GM23338 (cell line): ENCODE data around the gene EYA2. TPM values are rescaled to one million over a fixed set of nuclear protein-coding genes. Genes with fewer than 3 reads are reported as not detected.

ENCODE experiments used
- ATAC-seq: fragments of 200-7000 bp; cut with Tn5 transposase; 3 replicates; pipeline ENCODE4 v1.9.1; 2020
- DNase-seq: peaks from one replicate; pipeline ENCODE4 v3.0.0-alpha.2; 2015; ENCODE audit warnings: low spot score
- H2AFZ ChIP-seq: fragments of 200-600 bp; sonication (generic); 2 replicates; pipeline ENCODE4 v1.8.0; 2016; ENCODE audit warnings: antibody characterized with exemption, mild to moderate bottlenecking, moderate library complexity
- H3F3A ChIP-seq: fragments of 200-600 bp; sonication (generic); replicated peaks from 2 replicates; pipeline ENCODE4 v1.8.0; 2017; ENCODE audit warnings: antibody characterized with exemption, mixed run types, low read depth
- H3K27ac ChIP-seq: fragments of 200-600 bp; sonication (generic); 2 replicates; pipeline ENCODE4 v1.6.1; 2016; ENCODE audit warnings: low read depth
- H3K27me3 ChIP-seq: fragments of 200-600 bp; sonication (generic); 2 replicates; pipeline ENCODE4 v1.8.0; 2016; ENCODE audit warnings: mild to moderate bottlenecking, mixed run types, moderate library complexity; ENCODE audit not compliant: insufficient read depth
- H3K36me3 ChIP-seq: fragments of 200-600 bp; sonication (generic); 2 replicates; pipeline ENCODE4 v1.8.0; 2016; ENCODE audit warnings: mild to moderate bottlenecking; ENCODE audit not compliant: insufficient read depth
- H3K4me1 ChIP-seq: fragments of 200-600 bp; sonication (generic); 2 replicates; pipeline ENCODE4 v1.8.0; 2016; ENCODE audit warnings: mild to moderate bottlenecking, moderate library complexity; ENCODE audit not compliant: insufficient read depth
- H3K4me2 ChIP-seq: fragments of 200-600 bp; sonication (generic); 2 replicates; pipeline ENCODE4 v1.7.1; 2017; ENCODE audit warnings: mixed run types
- H3K4me3 ChIP-seq: fragments of 200-600 bp; sonication (generic); 2 replicates; pipeline ENCODE4 v1.6.1; 2016; ENCODE audit warnings: mixed run types
- H3K79me2 ChIP-seq: fragments of 200-600 bp; sonication (generic); replicated peaks from 2 replicates; pipeline ENCODE4 v1.8.0; 2017; ENCODE audit warnings: mild to moderate bottlenecking; ENCODE audit not compliant: insufficient read depth
- H3K9me2 ChIP-seq: fragments of 200-600 bp; sonication (generic); 2 replicates; pipeline ENCODE4 v1.8.0; 2017; ENCODE audit not compliant: insufficient read depth
- H4K20me1 ChIP-seq: fragments of 200-600 bp; sonication (generic); replicated peaks from 2 replicates; pipeline ENCODE4 v1.8.0; 2017; ENCODE audit warnings: mild to moderate bottlenecking; ENCODE audit not compliant: insufficient read depth
- H3K27ac Mint-ChIP-seq: 2 replicates; pipeline ENCODE4 v1.8.0; 2020; ENCODE audit warnings: inconsistent platforms, mild to moderate bottlenecking, moderate library complexity, mixed read lengths
- H3K27me3 Mint-ChIP-seq: 3 replicates; pipeline ENCODE4 v1.8.0; 2022; ENCODE audit warnings: low read depth, mild to moderate bottlenecking, moderate library complexity, mixed read lengths, inconsistent platforms; ENCODE audit not compliant: insufficient read depth, poor library complexity
- H3K36me3 Mint-ChIP-seq: 3 replicates; pipeline ENCODE4 v1.8.0; 2021; ENCODE audit warnings: low read depth, mild to moderate bottlenecking, inconsistent platforms, moderate library complexity, mixed read lengths
- H3K4me1 Mint-ChIP-seq: 3 replicates; pipeline ENCODE4 v1.8.0; 2020; ENCODE audit warnings: mild to moderate bottlenecking, inconsistent platforms, mixed read lengths
- H3K4me3 Mint-ChIP-seq: 3 replicates; pipeline ENCODE4 v1.8.0; 2021; ENCODE audit warnings: moderate library complexity, mild to moderate bottlenecking, inconsistent platforms, mixed read lengths
- H3K9me3 Mint-ChIP-seq: 3 replicates; pipeline ENCODE4 v1.8.0; 2020; ENCODE audit warnings: moderate library complexity, mild to moderate bottlenecking, inconsistent platforms, mixed read lengths
- CREB1 ChIP-seq: fragments of 250-450 bp; sonication (Bioruptor Pico); IDR thresholded peaks from 2 replicates; pipeline ENCODE4 v1.5.0; 2020; ENCODE audit warnings: low read depth, mild to moderate bottlenecking, moderate library complexity
- CTCF ChIP-seq, 2 experiments: fragments of 200-600 bp in 1 of 2; sonication (generic) in 1 of 2; conservative IDR thresholded peaks; 2 replicates each; pipeline versions ENCODE4 v1.5.1 to v1.6.1; 2016 to 2017; ENCODE audit warnings: antibody characterized with exemption in 2 of 2, low read depth in 2 of 2, mild to moderate bottlenecking in 2 of 2, moderate library complexity in 1 of 2
- EZH2 ChIP-seq: fragments of 200-600 bp; sonication (generic); IDR thresholded peaks from one replicate; pipeline ENCODE4 v1.8.0; 2017; ENCODE audit warnings: antibody characterized with exemption, mild to moderate bottlenecking, low read depth; ENCODE audit not compliant: unreplicated experiment
- EZH2phosphoT487 ChIP-seq: fragments of 200-600 bp; sonication (generic); IDR thresholded peaks from one replicate; pipeline ENCODE4 v1.8.1; 2018; ENCODE audit warnings: antibody characterized with exemption; ENCODE audit not compliant: unreplicated experiment
- JUNB ChIP-seq: IDR thresholded peaks from one replicate; pipeline ENCODE4 v1.6.1; 2016; ENCODE audit warnings: antibody characterized with exemption; ENCODE audit not compliant: unreplicated experiment
- NANOG ChIP-seq: IDR thresholded peaks from 2 replicates; pipeline ENCODE4 v1.6.1; 2016; ENCODE audit warnings: antibody characterized with exemption, borderline replicate concordance
- POLR2AphosphoS5 ChIP-seq: IDR thresholded peaks from 2 replicates; pipeline ENCODE4 v1.6.1; 2016; ENCODE audit warnings: antibody characterized with exemption, low read depth
- REST ChIP-seq: IDR thresholded peaks from one replicate; pipeline ENCODE4 v1.6.1; 2018; ENCODE audit warnings: antibody characterized with exemption; ENCODE audit not compliant: unreplicated experiment
- STAT1 ChIP-seq: IDR thresholded peaks from one replicate; pipeline ENCODE4 v1.6.1; 2016; ENCODE audit warnings: antibody characterized with exemption; ENCODE audit not compliant: unreplicated experiment
- ZNF114 ChIP-seq: fragments of 250-450 bp; sonication (Bioruptor Pico); IDR thresholded peaks from 2 replicates; pipeline ENCODE4 v1.5.0; 2020; ENCODE audit warnings: mild to moderate bottlenecking, moderate library complexity
- ZNF331 ChIP-seq: fragments of 250-450 bp; sonication (Bioruptor Pico); IDR thresholded peaks from 2 replicates; pipeline ENCODE4 v1.5.0; 2020; ENCODE audit warnings: low read depth, mild to moderate bottlenecking, moderate library complexity
- polyA plus RNA-seq: library from polyadenylated mRNA; unstranded; fragments of >200 nt; fragmentation: Nextera tagmentation; extraction: Ambion mirVana; gene quantifications from 2 replicates; pipeline ENCODE4 v1.2.1, GENCODE V29; 2016
- total RNA-seq: library from RNA; depleted of rRNA; stranded (reverse); fragments of >200 nt; shearing (Covaris generic); gene quantifications from 2 replicates; pipeline ENCODE4 v1.2.3, GENCODE V29; 2014
- TF ChIP-seq, protein P1 (sequence below): IDR thresholded peaks from 2 replicates; pipeline ENCODE4 v1.6.1; 2016; ENCODE audit warnings: antibody characterized with exemption
- TF ChIP-seq, protein P2 (sequence below): fragments of 250-450 bp; sonication (Bioruptor Pico); IDR thresholded peaks from 2 replicates; pipeline ENCODE4 v1.5.0; 2020; ENCODE audit warnings: mild to moderate bottlenecking, moderate library complexity

EYA2 gene
- total and polyA plus RNA-seq, 2 experiments from 2014 or later: 0.50 to 0.56 TPM

GRCh38 chr20:47227576-47227975, 332.9 kb downstream of the EYA2 start:
- Mint-ChIP-seq H3K4me1 (peaks cover 16% of the 10 kb centered on the region), H3K27me3 (peaks cover 12% of the 10 kb centered on the region), H3K9me3 (no peaks in the 10 kb centered on the region), H3K36me3 (peaks cover 92% of the 10 kb centered on the region), H3K27ac (no peak overlapping the region), H3K4me3 (no peak overlapping the region)
- Histone ChIP-seq H3F3A (peaks cover 20% of the 10 kb centered on the region), H3K4me1 (peaks cover 9% of the 10 kb centered on the region; the same call in 1 of the 2 replicates), H3K9me2 (no peaks in the 10 kb centered on the region), H3K4me3 (no peak overlapping the region), H4K20me1 (peaks cover 19% of the 10 kb centered on the region), H3K79me2 (peaks cover 37% of the 10 kb centered on the region), H2AFZ (no peak overlapping the region), H3K27me3 (no peaks in the 10 kb centered on the region), H3K36me3 (peaks cover 66% of the 10 kb centered on the region), H3K27ac (0 out of 2 replicates have a peak overlapping the region, but pooled peaks have one; percentile 50), H3K4me2 (no peak overlapping the region)
- no peak for TF ChIP-seq JUNB
- TF ChIP-seq CTCF (conservative IDR thresholded peaks at IDR 0.05; ENCODE audit: low read depth in 2 of 2): no peak
- TF ChIP-seq, protein P1, sequence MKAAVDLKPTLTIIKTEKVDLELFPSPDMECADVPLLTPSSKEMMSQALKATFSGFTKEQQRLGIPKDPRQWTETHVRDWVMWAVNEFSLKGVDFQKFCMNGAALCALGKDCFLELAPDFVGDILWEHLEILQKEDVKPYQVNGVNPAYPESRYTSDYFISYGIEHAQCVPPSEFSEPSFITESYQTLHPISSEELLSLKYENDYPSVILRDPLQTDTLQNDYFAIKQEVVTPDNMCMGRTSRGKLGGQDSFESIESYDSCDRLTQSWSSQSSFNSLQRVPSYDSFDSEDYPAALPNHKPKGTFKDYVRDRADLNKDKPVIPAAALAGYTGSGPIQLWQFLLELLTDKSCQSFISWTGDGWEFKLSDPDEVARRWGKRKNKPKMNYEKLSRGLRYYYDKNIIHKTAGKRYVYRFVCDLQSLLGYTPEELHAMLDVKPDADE: no peak
- TF ChIP-seq CREB1 (CRISPR knock-in tag): no peak
- no peak for TF ChIP-seq EZH2
- no peak for TF ChIP-seq EZH2phosphoT487
- no peak for TF ChIP-seq ZNF114 (CRISPR knock-in tag)
- no peak for TF ChIP-seq REST
- no peak for TF ChIP-seq POLR2AphosphoS5
- TF ChIP-seq, protein P2, sequence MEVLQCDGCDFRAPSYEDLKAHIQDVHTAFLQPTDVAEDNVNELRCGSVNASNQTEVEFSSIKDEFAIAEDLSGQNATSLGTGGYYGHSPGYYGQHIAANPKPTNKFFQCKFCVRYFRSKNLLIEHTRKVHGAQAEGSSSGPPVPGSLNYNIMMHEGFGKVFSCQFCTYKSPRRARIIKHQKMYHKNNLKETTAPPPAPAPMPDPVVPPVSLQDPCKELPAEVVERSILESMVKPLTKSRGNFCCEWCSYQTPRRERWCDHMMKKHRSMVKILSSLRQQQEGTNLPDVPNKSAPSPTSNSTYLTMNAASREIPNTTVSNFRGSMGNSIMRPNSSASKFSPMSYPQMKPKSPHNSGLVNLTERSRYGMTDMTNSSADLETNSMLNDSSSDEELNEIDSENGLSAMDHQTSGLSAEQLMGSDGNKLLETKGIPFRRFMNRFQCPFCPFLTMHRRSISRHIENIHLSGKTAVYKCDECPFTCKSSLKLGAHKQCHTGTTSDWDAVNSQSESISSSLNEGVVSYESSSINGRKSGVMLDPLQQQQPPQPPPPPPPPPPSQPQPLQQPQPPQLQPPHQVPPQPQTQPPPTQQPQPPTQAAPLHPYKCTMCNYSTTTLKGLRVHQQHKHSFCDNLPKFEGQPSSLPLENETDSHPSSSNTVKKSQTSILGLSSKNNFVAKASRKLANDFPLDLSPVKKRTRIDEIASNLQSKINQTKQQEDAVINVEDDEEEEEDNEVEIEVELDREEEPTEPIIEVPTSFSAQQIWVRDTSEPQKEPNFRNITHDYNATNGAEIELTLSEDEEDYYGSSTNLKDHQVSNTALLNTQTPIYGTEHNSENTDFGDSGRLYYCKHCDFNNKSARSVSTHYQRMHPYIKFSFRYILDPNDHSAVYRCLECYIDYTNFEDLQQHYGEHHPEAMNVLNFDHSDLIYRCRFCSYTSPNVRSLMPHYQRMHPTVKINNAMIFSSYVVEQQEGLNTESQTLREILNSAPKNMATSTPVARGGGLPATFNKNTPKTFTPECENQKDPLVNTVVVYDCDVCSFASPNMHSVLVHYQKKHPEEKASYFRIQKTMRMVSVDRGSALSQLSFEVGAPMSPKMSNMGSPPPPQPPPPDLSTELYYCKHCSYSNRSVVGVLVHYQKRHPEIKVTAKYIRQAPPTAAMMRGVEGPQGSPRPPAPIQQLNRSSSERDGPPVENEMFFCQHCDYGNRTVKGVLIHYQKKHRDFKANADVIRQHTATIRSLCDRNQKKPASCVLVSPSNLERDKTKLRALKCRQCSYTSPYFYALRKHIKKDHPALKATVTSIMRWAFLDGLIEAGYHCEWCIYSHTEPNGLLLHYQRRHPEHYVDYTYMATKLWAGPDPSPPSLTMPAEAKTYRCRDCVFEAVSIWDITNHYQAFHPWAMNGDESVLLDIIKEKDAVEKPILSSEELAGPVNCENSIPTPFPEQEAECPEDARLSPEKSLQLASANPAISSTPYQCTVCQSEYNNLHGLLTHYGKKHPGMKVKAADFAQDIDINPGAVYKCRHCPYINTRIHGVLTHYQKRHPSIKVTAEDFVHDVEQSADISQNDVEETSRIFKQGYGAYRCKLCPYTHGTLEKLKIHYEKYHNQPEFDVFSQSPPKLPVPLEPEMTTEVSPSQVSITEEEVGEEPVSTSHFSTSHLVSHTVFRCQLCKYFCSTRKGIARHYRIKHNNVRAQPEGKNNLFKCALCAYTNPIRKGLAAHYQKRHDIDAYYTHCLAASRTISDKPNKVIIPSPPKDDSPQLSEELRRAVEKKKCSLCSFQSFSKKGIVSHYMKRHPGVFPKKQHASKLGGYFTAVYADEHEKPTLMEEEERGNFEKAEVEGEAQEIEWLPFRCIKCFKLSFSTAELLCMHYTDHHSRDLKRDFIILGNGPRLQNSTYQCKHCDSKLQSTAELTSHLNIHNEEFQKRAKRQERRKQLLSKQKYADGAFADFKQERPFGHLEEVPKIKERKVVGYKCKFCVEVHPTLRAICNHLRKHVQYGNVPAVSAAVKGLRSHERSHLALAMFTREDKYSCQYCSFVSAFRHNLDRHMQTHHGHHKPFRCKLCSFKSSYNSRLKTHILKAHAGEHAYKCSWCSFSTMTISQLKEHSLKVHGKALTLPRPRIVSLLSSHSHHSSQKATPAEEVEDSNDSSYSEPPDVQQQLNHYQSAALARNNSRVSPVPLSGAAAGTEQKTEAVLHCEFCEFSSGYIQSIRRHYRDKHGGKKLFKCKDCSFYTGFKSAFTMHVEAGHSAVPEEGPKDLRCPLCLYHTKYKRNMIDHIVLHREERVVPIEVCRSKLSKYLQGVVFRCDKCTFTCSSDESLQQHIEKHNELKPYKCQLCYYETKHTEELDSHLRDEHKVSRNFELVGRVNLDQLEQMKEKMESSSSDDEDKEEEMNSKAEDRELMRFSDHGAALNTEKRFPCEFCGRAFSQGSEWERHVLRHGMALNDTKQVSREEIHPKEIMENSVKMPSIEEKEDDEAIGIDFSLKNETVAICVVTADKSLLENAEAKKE: no peak
- no peak for TF ChIP-seq ZNF331 (CRISPR knock-in tag)
- TF ChIP-seq STAT1: no peak
- no peak for TF ChIP-seq NANOG
- DNase-seq (no peak), ATAC-seq (no peak)
